IMR-90 (cell line): Measurements from ENCODE around the gene GAREM1. TPM values are rescaled to one million over a fixed set of nuclear protein-coding genes. Genes with fewer than 3 reads are reported as not detected.
A peak's percentile ranks its signal among the peaks of the same experiment; 100 is the strongest.

Experiments used
- ATAC-seq: fragments of 200-7000 bp; cut with Tn5 transposase; 2 replicates; pipeline ENCODE4 v1.9.1; 2020; ENCODE audit warnings: low read depth, mild to moderate bottlenecking, moderate library complexity
- BruUV-seq: library from RNA; stranded (reverse); fragments of 400-500 nt; replicated peaks from 2 replicates; lab custom pipeline; 2021; lab: Mats Ljungman, UMichigan
- CTCF ChIA-PET: fragments of 300-600 bp; formaldehyde crosslinking; extraction: SDS; loops from one replicate; lab custom pipeline; 2021; ENCODE audit warnings: antibody characterized with exemption; lab: Yijun Ruan, JAX
- POLR2A ChIA-PET: fragments of 300-600 bp; sonication (Branson Sonifier 250); formaldehyde crosslinking; loops from one replicate; lab custom pipeline; 2022; ENCODE audit warnings: antibody characterized with exemption; ENCODE audit not compliant: unreplicated experiment; lab: Charles Lee
- DNase-seq: peaks from one replicate; pipeline ENCODE4 v3.0.0; 2013
- H2AFZ ChIP-seq: replicated peaks from 2 replicates; pipeline ENCODE3; 2013; ENCODE audit warnings: low read length, mild to moderate bottlenecking; ENCODE audit not compliant: poor library complexity
- H2AK5ac ChIP-seq: 2 replicates; pipeline ENCODE4 v1.6.1; 2013; ENCODE audit warnings: low read depth, low read length, inconsistent platforms
- H2AK9ac ChIP-seq: replicated peaks from 2 replicates; pipeline ENCODE3; 2013; ENCODE audit warnings: mild to moderate bottlenecking, low read depth, low read length, moderate library complexity; ENCODE audit not compliant: poor library complexity
- H2BK120ac ChIP-seq: 2 replicates; pipeline ENCODE4 v1.6.1; 2013; ENCODE audit warnings: low read depth, low read length, inconsistent platforms
- H2BK15ac ChIP-seq: 3 replicates; pipeline ENCODE4 v1.6.1; 2013; ENCODE audit warnings: low read depth, low read length, inconsistent platforms
- H2BK20ac ChIP-seq: 2 replicates; pipeline ENCODE4 v1.6.1; 2013; ENCODE audit warnings: low read depth, mild to moderate bottlenecking, inconsistent platforms, low read length, moderate library complexity
- H2BK5ac ChIP-seq: 2 replicates; pipeline ENCODE4 v1.6.1; 2013; ENCODE audit warnings: mild to moderate bottlenecking, low read depth, low read length, inconsistent platforms; ENCODE audit not compliant: poor library complexity, severe bottlenecking
- H3K14ac ChIP-seq: replicated peaks from 2 replicates; pipeline ENCODE4 v1.6.1; 2013; ENCODE audit warnings: low read depth, low read length, inconsistent platforms
- H3K18ac ChIP-seq: 2 replicates; pipeline ENCODE4 v1.6.1; 2013; ENCODE audit warnings: low read depth, low read length, control low read depth
- H3K23ac ChIP-seq: 2 replicates; pipeline ENCODE4 v1.6.1; 2013; ENCODE audit warnings: low read depth, low read length, inconsistent platforms
- H3K27ac ChIP-seq: 2 replicates; pipeline ENCODE4 v1.5.1; 2013; ENCODE audit warnings: mild to moderate bottlenecking, control low read depth, low read length; ENCODE audit not compliant: insufficient read depth
- H3K27me3 ChIP-seq: 2 replicates; pipeline ENCODE4 v1.6.1; 2013; ENCODE audit warnings: low read length; ENCODE audit not compliant: control insufficient read depth, insufficient read depth
- H3K36me3 ChIP-seq: 2 replicates; pipeline ENCODE4 v1.6.1; 2013; ENCODE audit warnings: low read length, mixed read lengths; ENCODE audit not compliant: control insufficient read depth, insufficient read depth
- H3K4ac ChIP-seq: 2 replicates; pipeline ENCODE4 v1.6.1; 2013; ENCODE audit warnings: low read depth, low read length, inconsistent platforms
- H3K4me1 ChIP-seq: 2 replicates; pipeline ENCODE4 v1.6.1; 2013; ENCODE audit warnings: low read length, mixed read lengths; ENCODE audit not compliant: control insufficient read depth, insufficient read depth
- H3K4me2 ChIP-seq: 2 replicates; pipeline ENCODE4 v1.6.1; 2013; ENCODE audit warnings: low read depth, mild to moderate bottlenecking, control low read depth, low read length, moderate library complexity
- H3K4me3 ChIP-seq: 2 replicates; pipeline ENCODE4 v1.5.1; 2013; ENCODE audit warnings: low read depth, mild to moderate bottlenecking, control low read depth, low read length, moderate library complexity; ENCODE audit not compliant: insufficient read depth
- H3K56ac ChIP-seq: 2 replicates; pipeline ENCODE4 v1.6.1; 2013; ENCODE audit warnings: low read length, inconsistent platforms; ENCODE audit not compliant: insufficient read depth; ENCODE audit errors: extremely low read depth
- H3K79me1 ChIP-seq, 2 experiments: 2 replicates each; pipeline ENCODE4 v1.6.1; 2013; ENCODE audit warnings: low read length in 2 of 2, inconsistent platforms in 1 of 2, low read depth in 1 of 2
- H3K9ac ChIP-seq: 2 replicates; pipeline ENCODE4 v1.6.1; 2013; ENCODE audit warnings: low read depth, low read length, control low read depth
- H3K9me1 ChIP-seq: 2 replicates; pipeline ENCODE4 v1.6.1; 2013; ENCODE audit warnings: low read length, inconsistent platforms; ENCODE audit not compliant: insufficient read depth
- H3K9me3 ChIP-seq: 2 replicates; pipeline ENCODE4 v1.6.1; 2013; ENCODE audit warnings: low read length; ENCODE audit not compliant: control insufficient read depth, insufficient read depth
- H4K20me1 ChIP-seq: 2 replicates; pipeline ENCODE4 v1.6.1; 2013; ENCODE audit warnings: low read length, inconsistent platforms; ENCODE audit not compliant: insufficient read depth
- H4K5ac ChIP-seq: 2 replicates; pipeline ENCODE4 v1.6.1; 2013; ENCODE audit warnings: mild to moderate bottlenecking, low read depth, low read length, control low read depth
- H4K8ac ChIP-seq, 2 experiments: 2 replicates each; pipeline ENCODE4 v1.6.1; 2013; ENCODE audit warnings: low read depth in 2 of 2, low read length in 2 of 2, control low read depth in 1 of 2, inconsistent platforms in 1 of 2
- H4K91ac ChIP-seq: 2 replicates; pipeline ENCODE4 v1.6.1; 2013; ENCODE audit warnings: low read depth, low read length, inconsistent platforms; ENCODE audit not compliant: insufficient read depth
- CEBPB ChIP-seq: IDR thresholded peaks from 2 replicates; pipeline ENCODE4 v1.6.1; 2012; ENCODE audit warnings: low read depth, low read length, improper control_type of control experiment
- CTCF ChIP-seq: conservative IDR thresholded peaks from 2 replicates; pipeline ENCODE4 v1.5.1; 2012; ENCODE audit warnings: mild to moderate bottlenecking, low read depth, low read length, improper control_type of control experiment
- FOS ChIP-seq: fragments of 150-350 bp; IDR thresholded peaks from 2 replicates; pipeline ENCODE4 v1.6.1; 2016; ENCODE audit warnings: low read depth, low read length
- MAFK ChIP-seq: IDR thresholded peaks from 2 replicates; pipeline ENCODE4 v1.6.1; 2012; ENCODE audit warnings: low read depth, low read length, improper control_type of control experiment
- MAZ ChIP-seq: IDR thresholded peaks from 2 replicates; pipeline ENCODE4 v1.6.1; 2012; ENCODE audit warnings: low read depth, mild to moderate bottlenecking, low read length, improper control_type of control experiment, moderate library complexity, borderline replicate concordance
- MXI1 ChIP-seq: IDR thresholded peaks from 2 replicates; pipeline ENCODE4 v1.6.1; 2012; ENCODE audit warnings: low read depth, mild to moderate bottlenecking, low read length, moderate library complexity, borderline replicate concordance
- POLR2A ChIP-seq: IDR thresholded peaks from 2 replicates; pipeline ENCODE4 v1.6.1; 2012; ENCODE audit warnings: mild to moderate bottlenecking, low read depth, low read length
- RAD21 ChIP-seq: IDR thresholded peaks from 2 replicates; pipeline ENCODE4 v1.6.1; 2012; ENCODE audit warnings: low read length, improper control_type of control experiment
- RCOR1 ChIP-seq: IDR thresholded peaks from 2 replicates; pipeline ENCODE4 v1.6.1; 2012; ENCODE audit warnings: mild to moderate bottlenecking, low read length, improper control_type of control experiment; ENCODE audit not compliant: insufficient replicate concordance
- RFX5 ChIP-seq: IDR thresholded peaks from 2 replicates; pipeline ENCODE4 v1.8.0; 2012; ENCODE audit warnings: low read depth, mild to moderate bottlenecking, low read length, moderate library complexity
- WGBS, 2 experiments: methylation state at CpG; one replicate each; pipeline versions ENCODE4 v1.1.5 to v1.1.7; 2013; ENCODE audit warnings: missing lambda C conversion rate in 2 of 2; ENCODE audit not compliant: insufficient read length in 1 of 2; ENCODE audit errors: extremely low coverage in 2 of 2; 5-methylcytosine and 5-hydroxymethylcytosine counted together
- dilution Hi-C: fragments of 300-500 bp; cut with HindIII; formaldehyde crosslinking; loops from one replicate; pipeline ENCODE4 v1.14.3; 2018; ENCODE audit warnings: low sequenced_read_pairs; ENCODE audit not compliant: unreplicated experiment
- in situ Hi-C: fragments of 300-500 bp; cut with MboI; formaldehyde crosslinking; loops from 3 replicates; pipeline ENCODE4 v1.14.3; 2019; ENCODE audit warnings: low sequenced_read_pairs, inconsistent platforms, mixed read lengths
- intact Hi-C: fragments of 100-400 bp; cut with micrococcal nuclease; formaldehyde crosslinking; loops from 2 replicates; pipeline ENCODE4 v1.10.0; 2022
- polyA plus RNA-seq, 3 experiments: library from polyadenylated mRNA; depleted of rRNA; stranded (reverse); fragments of >200 nt; gene quantifications; 2 replicates each; pipeline ENCODE4 v1.2.3, GENCODE V29; 2012; ENCODE audit warnings: low replicate concordance in 1 of 3
- total RNA-seq: library from RNA; depleted of rRNA; stranded (reverse); fragments of >200 nt; gene quantifications from 2 replicates; pipeline ENCODE4 v1.2.3, GENCODE V29; 2012

GAREM1 gene
- total and polyA plus RNA-seq, 2 of the 4 experiments (the other 2 are of a cell fraction): 1.4 to 2.3 TPM

- no peak for TF ChIP-seq CEBPB
Measured at GRCh38 chr18:32427084-32427900, 43.4 kb downstream of the GAREM1 start (continued).

- no CpG with 5 or more reads among the region's 1 CpG for WGBS, 2 experiments
- H3K18ac ChIP-seq: no peak overlapping the region
- no peak overlapping the region for H2AFZ ChIP-seq
- peak; percentile 92 for ATAC-seq
- no TSS peak for BruUV-seq
- no peak overlapping the region for H3K14ac ChIP-seq
- TF ChIP-seq RFX5 (no peak), RAD21 (no peak), MXI1 (no peak), RCOR1 (no peak), MAFK (no peak), POLR2A (no peak), FOS (0 out of 2 replicates have a peak, but pooled peaks have one; percentile 21), MAZ (no peak), CEBPB (peak; percentile 43; the same call in 1 of the 2 replicates), CTCF (no peak)
- intact Hi-C loops (loop anchor here (2.0 to 5.0 kb wide), 2 partner anchors 38 to 41 kb away; no protein-coding TSS in a partner anchor), dilution Hi-C loops (no loop called here), in situ Hi-C loops (no loop called here)
- no peaks in the 10 kb centered on the region; the same call in 1 of the 2 replicates for H3K4me1 ChIP-seq
- no peaks in the 10 kb centered on the region for H3K9me3 ChIP-seq
- no peak overlapping the region for H2BK20ac ChIP-seq
- H3K4ac ChIP-seq: no peak overlapping the region
- no peaks in the 10 kb centered on the region for H3K79me1 ChIP-seq
- H2BK15ac ChIP-seq: no peak overlapping the region
- no peak overlapping the region for H3K27ac ChIP-seq
- H3K4me3 ChIP-seq: no peak overlapping the region
- H2AK9ac ChIP-seq: no peak overlapping the region
- H4K5ac ChIP-seq: no peak overlapping the region
- no peaks in the 10 kb centered on the region for H3K27me3 ChIP-seq
- no peak overlapping the region for H3K23ac ChIP-seq
- H3K4me2 ChIP-seq: no peak overlapping the region
- H2BK5ac ChIP-seq: no peak overlapping the region
- ChIA-PET POLR2A (no interaction called here), CTCF (no interaction called here)
- H4K20me1 ChIP-seq: no peaks in the 10 kb centered on the region
- H3K56ac ChIP-seq: no peak overlapping the region
- no peaks in the 10 kb centered on the region for H3K9me1 ChIP-seq
- H4K8ac ChIP-seq: no peak overlapping the region
- DNase-seq: peak; percentile 60
- H2AK5ac ChIP-seq: no peak overlapping the region
- H3K36me3 ChIP-seq: no peaks in the 10 kb centered on the region
- H3K9ac ChIP-seq: no peak overlapping the region
- no peak overlapping the region for H2BK120ac ChIP-seq
- H4K91ac ChIP-seq: no peak overlapping the region
Measured at GRCh38 chr18:32425466-32425865, 45.2 kb downstream of the GAREM1 start.
